HepG2 (cell line): ENCODE results near the gene TACC3. TPM values are rescaled to one million over a fixed set of nuclear protein-coding genes. Genes with fewer than 3 reads are reported as not detected.

Experiments used
- ATAC-seq: fragments of 200-7000 bp; cut with Tn5 transposase; 3 replicates; pipeline ENCODE4 v1.9.1; 2020; ENCODE audit warnings: mild to moderate bottlenecking, moderate library complexity
- BruUV-seq: library from RNA; stranded (reverse); fragments of 400-500 nt; replicated peaks from 2 replicates; lab custom pipeline; 2021; lab: Mats Ljungman, UMichigan
- CTCF ChIA-PET: fragments of 300-600 bp; formaldehyde crosslinking; extraction: SDS; loops from one replicate; lab custom pipeline; 2021; ENCODE audit warnings: low total read pairs, inconsistent platforms, low intra/inter-chr PET ratio; lab: Yijun Ruan, JAX
- POLR2A ChIA-PET: fragments of 350-600 bp; sonication (Branson Sonifier 250); formaldehyde crosslinking; loops from one replicate; lab custom pipeline; 2020; ENCODE audit warnings: antibody characterized with exemption, inconsistent platforms; lab: Yijun Ruan, JAX
- DNase-seq: peaks from one replicate; pipeline ENCODE4 v3.0.0-alpha.2; 2015; ENCODE audit warnings: low spot score
- FAIRE-seq: peaks from 3 replicates; lab custom pipeline; 2011; peaks lifted over from hg19 to GRCh38; lab: Jason Lieb, UNC
- H2AFZ ChIP-seq: one replicate; pipeline ENCODE4 v1.6.1; 2011; ENCODE audit warnings: low read length, inconsistent platforms
- H3K27ac ChIP-seq: fragments of 300-600 bp; 3 replicates; pipeline ENCODE4 v1.8.0; 2011; ENCODE audit warnings: mixed run types, mild to moderate bottlenecking, mixed read lengths, low read length, inconsistent platforms; ENCODE audit not compliant: insufficient read depth; ENCODE audit errors: extremely low read length
- H3K27me3 ChIP-seq, 2 experiments: fragments of 200-600 bp in 1 of 2; 2 replicates in 1 of 2; 3 replicates in 1 of 2; pipeline versions ENCODE4 v1.6.0 to v1.8.0; 2011; ENCODE audit warnings: low read length in 2 of 2, mild to moderate bottlenecking in 2 of 2, moderate library complexity in 2 of 2, inconsistent platforms in 1 of 2; ENCODE audit not compliant: insufficient read depth in 2 of 2, control insufficient read depth in 1 of 2
- H3K36me3 ChIP-seq, 2 experiments: fragments of 200-600 bp in 1 of 2; replicated peaks in 1 of 2; 2 replicates in 1 of 2; 3 replicates in 1 of 2; pipeline versions ENCODE4 v1.5.1 to v1.8.0; 2011; ENCODE audit warnings: low read length in 2 of 2, inconsistent platforms in 1 of 2; ENCODE audit not compliant: insufficient read depth in 2 of 2, control insufficient read depth in 1 of 2
- H3K4me1 ChIP-seq: 2 replicates; pipeline ENCODE4 v1.5.1; 2012; ENCODE audit warnings: low read length, inconsistent platforms; ENCODE audit not compliant: insufficient read depth
- H3K4me2 ChIP-seq: 2 replicates; pipeline ENCODE4 v1.6.0; 2011; ENCODE audit warnings: low read depth, low read length, inconsistent platforms
- H3K4me3 ChIP-seq, 3 experiments: fragments of 200-600 bp in 1 of 3; sonication (generic), shearing (Covaris generic) in 1 of 3; replicated peaks in 1 of 3; 2 replicates each; pipeline ENCODE4 v1.5.1; 2011 to 2016; ENCODE audit warnings: low read length in 3 of 3, inconsistent platforms in 2 of 3, low read depth in 2 of 3, mild to moderate bottlenecking in 2 of 3, control low read depth in 1 of 3, mixed read lengths in 1 of 3; ENCODE audit not compliant: insufficient read depth in 1 of 3
- H3K79me2 ChIP-seq: one replicate; pipeline ENCODE4 v1.6.1; 2011; ENCODE audit warnings: low read length, inconsistent platforms; ENCODE audit not compliant: insufficient read depth
- H3K9ac ChIP-seq: 2 replicates; pipeline ENCODE4 v1.6.0; 2011; ENCODE audit warnings: mild to moderate bottlenecking, low read depth, low read length, inconsistent platforms; ENCODE audit not compliant: insufficient read depth
- H3K9me3 ChIP-seq: 2 replicates; pipeline ENCODE4 v1.5.1; 2012; ENCODE audit warnings: mild to moderate bottlenecking, low read length
- H4K20me1 ChIP-seq: 2 replicates; pipeline ENCODE4 v1.6.0; 2011; ENCODE audit warnings: inconsistent platforms, mild to moderate bottlenecking, low read length, moderate library complexity; ENCODE audit not compliant: insufficient read depth
- ARNT ChIP-seq: fragments of 450-650 bp; IDR thresholded peaks from 2 replicates; pipeline ENCODE4 v1.6.1; 2017
- MTF1 ChIP-seq: sonication (generic); formaldehyde crosslinking; IDR thresholded peaks from 2 replicates; pipeline ENCODE4 v1.5.0; 2020; ENCODE audit warnings: missing genetic modification reagents
- PHF5A ChIP-seq: IDR thresholded peaks from one replicate; pipeline ENCODE4 v1.6.1; 2018; ENCODE audit warnings: low read depth, missing genetic modification reagents; ENCODE audit not compliant: unreplicated experiment
- SPEN ChIP-seq: sonication (generic); formaldehyde crosslinking; IDR thresholded peaks from 2 replicates; pipeline ENCODE4 v1.5.1; 2020; ENCODE audit warnings: low read depth, mild to moderate bottlenecking, missing genetic modification reagents
- U2AF1 ChIP-seq: fragments of 200-400 bp; formaldehyde crosslinking; optimal IDR thresholded peaks from 2 replicates; pipeline ENCODE3; 2017; ENCODE audit warnings: mild to moderate bottlenecking, low read depth, low read length
- ZBTB3 ChIP-seq: sonication (generic); formaldehyde crosslinking; IDR thresholded peaks from 2 replicates; pipeline ENCODE4 v1.4.0; 2020; ENCODE audit warnings: low read depth, mild to moderate bottlenecking, moderate library complexity, missing genetic modification reagents, borderline replicate concordance
- ZKSCAN5 ChIP-seq: sonication (generic); formaldehyde crosslinking; IDR thresholded peaks from 2 replicates; pipeline ENCODE4 v1.5.1; 2020; ENCODE audit warnings: mild to moderate bottlenecking, missing genetic modification reagents
- ZNF589 ChIP-seq: sonication (generic); formaldehyde crosslinking; conservative IDR thresholded peaks from 2 replicates; pipeline ENCODE4 v1.8.0; 2022; ENCODE audit warnings: mild to moderate bottlenecking, moderate library complexity, missing genetic modification reagents
- ZNF75D ChIP-seq: sonication (generic); formaldehyde crosslinking; IDR thresholded peaks from 2 replicates; pipeline ENCODE4 v1.8.1; 2023; ENCODE audit warnings: missing genetic modification reagents, mild to moderate bottlenecking, borderline replicate concordance
- WGBS: methylation state at CpG from one replicate; pipeline ENCODE4 v1.1.6; 2017; ENCODE audit warnings: low lambda C conversion rate; 5-methylcytosine and 5-hydroxymethylcytosine counted together
- in situ Hi-C: cut with HindIII; loops from 2 replicates; pipeline ENCODE4 v1.10.0; 2017; ENCODE audit warnings: low pct_unique_long_range_greater_than_20kb; ENCODE audit not compliant: extremely low pct_ligation_motif_present
- intact Hi-C: fragments of 100-400 bp; cut with micrococcal nuclease; formaldehyde crosslinking; loops from one replicate; pipeline ENCODE4 v1.10.0; 2022; ENCODE audit not compliant: unreplicated experiment
- polyA plus RNA-seq, 8 experiments: library from polyadenylated mRNA; depleted of rRNA in 3 of 8; stranded (reverse) in 7 of 8; unstranded in 1 of 8; fragments of >200 nt; fragmentation: Illumina TruSeq in 4 of 8; extraction: Trizol in 4 of 8; gene quantifications; 2 replicates each; pipeline versions ENCODE4 v1.2.1 to v1.2.3, GENCODE V29; 2011 to 2016; ENCODE audit warnings: low read depth in 4 of 8, missing spikeins in 1 of 8, mixed read lengths in 1 of 8; ENCODE audit not compliant: insufficient read depth in 1 of 8
- total RNA-seq, 5 experiments: library from RNA; depleted of rRNA; stranded (reverse); fragments of >200 nt; fragmentation: Illumina TruSeq; extraction: Trizol; gene quantifications; 2 replicates each; pipeline ENCODE4 v1.2.3, GENCODE V29; 2016; ENCODE audit warnings: low read depth in 1 of 5
- TF ChIP-seq, protein P1 (sequence below): sonication (generic); formaldehyde crosslinking; IDR thresholded peaks from 2 replicates; pipeline ENCODE4 v1.4.0; 2020; ENCODE audit warnings: low read depth, mild to moderate bottlenecking, missing genetic modification reagents
- TF ChIP-seq, protein P2 (sequence below): IDR thresholded peaks from 2 replicates; pipeline ENCODE4 v1.6.1; 2016; ENCODE audit warnings: low read depth, missing genetic modification reagents, missing compliant biosample characterization
- TF ChIP-seq, protein P3 (sequence below): sonication (generic); formaldehyde crosslinking; IDR thresholded peaks from 2 replicates; pipeline ENCODE4 v1.5.1; 2020; ENCODE audit warnings: mild to moderate bottlenecking, missing genetic modification reagents, moderate library complexity
- TF ChIP-seq, protein P4 (sequence below): sonication (generic); formaldehyde crosslinking; IDR thresholded peaks from 2 replicates; pipeline ENCODE4 v1.9.0; 2021; ENCODE audit warnings: missing genetic modification reagents, borderline replicate concordance

Gene TACC3
- total and polyA plus RNA-seq, 2 of the 13 experiments (the other 11 are each of a cell fraction or from before 2014, with no cell fraction given) = 20.3 to 21.2 TPM

DNA sequence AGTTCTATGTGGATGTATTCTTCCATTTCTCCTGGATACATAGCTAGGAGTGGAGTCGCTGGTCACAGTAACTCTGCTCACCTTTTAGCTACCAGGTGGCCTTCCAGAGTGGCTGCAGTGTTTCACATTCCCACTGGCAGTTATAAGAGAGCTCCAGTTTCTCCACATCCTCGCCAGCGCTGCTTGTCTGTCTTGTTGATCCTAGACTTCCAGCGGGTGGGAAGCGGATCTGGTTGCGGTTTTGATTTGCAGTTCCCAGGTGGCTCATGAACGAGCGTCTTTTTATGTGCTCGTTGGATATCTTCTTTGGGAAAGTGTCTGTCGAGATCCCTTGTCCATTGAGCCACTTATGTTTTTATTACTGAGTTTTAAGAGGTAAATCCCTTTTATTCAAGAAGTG lies 11.6 kb downstream of the TACC3 start:
- WGBS = over 99% methylated on average over 10 of the region's 10 CpGs
- Histone ChIP-seq H3K79me2 (peaks cover 5% of the 10 kb centered on the region), H3K36me3 (peaks cover 36 to 80% of the 10 kb centered on the region in 2 experiments), H4K20me1 (no peaks in the 10 kb centered on the region), H3K27me3 (no peaks in the 10 kb centered on the region), H3K27ac (no peak overlapping the region), H3K9ac (no peak overlapping the region), H3K9me3 (0 out of 2 replicates have a peak, but pooled peaks cover 10% of the 10 kb centered on the region), H2AFZ (no peak overlapping the region), H3K4me2 (no peak overlapping the region), H3K4me3 (no peak overlapping the region), H3K4me1 (0 out of 2 replicates have a peak, but pooled peaks cover 4% of the 10 kb centered on the region)
- no peak for FAIRE-seq
- CTCF ChIA-PET = no interaction called here
- POLR2A ChIA-PET = no interaction called here
- intact Hi-C loops (no loop called here), in situ Hi-C loops (no loop called here)
- ATAC-seq = no peak
- BruUV-seq = no TSS peak
- no peak for DNase-seq
- TF ChIP-seq U2AF1 (no peak), ZKSCAN5 (no peak), PHF5A (CRISPR knock-in tag) (no peak), SPEN (CRISPR knock-in tag) (no peak), ZNF75D (CRISPR knock-in tag) (no peak), ZBTB3 (CRISPR knock-in tag) (no peak), MTF1 (CRISPR knock-in tag) (no peak), ZNF589 (CRISPR knock-in tag) (no peak), ARNT (no peak)
- TF ChIP-seq, protein P1, sequence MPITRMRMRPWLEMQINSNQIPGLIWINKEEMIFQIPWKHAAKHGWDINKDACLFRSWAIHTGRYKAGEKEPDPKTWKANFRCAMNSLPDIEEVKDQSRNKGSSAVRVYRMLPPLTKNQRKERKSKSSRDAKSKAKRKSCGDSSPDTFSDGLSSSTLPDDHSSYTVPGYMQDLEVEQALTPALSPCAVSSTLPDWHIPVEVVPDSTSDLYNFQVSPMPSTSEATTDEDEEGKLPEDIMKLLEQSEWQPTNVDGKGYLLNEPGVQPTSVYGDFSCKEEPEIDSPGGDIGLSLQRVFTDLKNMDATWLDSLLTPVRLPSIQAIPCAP (CRISPR knock-in tag) = no peak
- TF ChIP-seq, protein P2, sequence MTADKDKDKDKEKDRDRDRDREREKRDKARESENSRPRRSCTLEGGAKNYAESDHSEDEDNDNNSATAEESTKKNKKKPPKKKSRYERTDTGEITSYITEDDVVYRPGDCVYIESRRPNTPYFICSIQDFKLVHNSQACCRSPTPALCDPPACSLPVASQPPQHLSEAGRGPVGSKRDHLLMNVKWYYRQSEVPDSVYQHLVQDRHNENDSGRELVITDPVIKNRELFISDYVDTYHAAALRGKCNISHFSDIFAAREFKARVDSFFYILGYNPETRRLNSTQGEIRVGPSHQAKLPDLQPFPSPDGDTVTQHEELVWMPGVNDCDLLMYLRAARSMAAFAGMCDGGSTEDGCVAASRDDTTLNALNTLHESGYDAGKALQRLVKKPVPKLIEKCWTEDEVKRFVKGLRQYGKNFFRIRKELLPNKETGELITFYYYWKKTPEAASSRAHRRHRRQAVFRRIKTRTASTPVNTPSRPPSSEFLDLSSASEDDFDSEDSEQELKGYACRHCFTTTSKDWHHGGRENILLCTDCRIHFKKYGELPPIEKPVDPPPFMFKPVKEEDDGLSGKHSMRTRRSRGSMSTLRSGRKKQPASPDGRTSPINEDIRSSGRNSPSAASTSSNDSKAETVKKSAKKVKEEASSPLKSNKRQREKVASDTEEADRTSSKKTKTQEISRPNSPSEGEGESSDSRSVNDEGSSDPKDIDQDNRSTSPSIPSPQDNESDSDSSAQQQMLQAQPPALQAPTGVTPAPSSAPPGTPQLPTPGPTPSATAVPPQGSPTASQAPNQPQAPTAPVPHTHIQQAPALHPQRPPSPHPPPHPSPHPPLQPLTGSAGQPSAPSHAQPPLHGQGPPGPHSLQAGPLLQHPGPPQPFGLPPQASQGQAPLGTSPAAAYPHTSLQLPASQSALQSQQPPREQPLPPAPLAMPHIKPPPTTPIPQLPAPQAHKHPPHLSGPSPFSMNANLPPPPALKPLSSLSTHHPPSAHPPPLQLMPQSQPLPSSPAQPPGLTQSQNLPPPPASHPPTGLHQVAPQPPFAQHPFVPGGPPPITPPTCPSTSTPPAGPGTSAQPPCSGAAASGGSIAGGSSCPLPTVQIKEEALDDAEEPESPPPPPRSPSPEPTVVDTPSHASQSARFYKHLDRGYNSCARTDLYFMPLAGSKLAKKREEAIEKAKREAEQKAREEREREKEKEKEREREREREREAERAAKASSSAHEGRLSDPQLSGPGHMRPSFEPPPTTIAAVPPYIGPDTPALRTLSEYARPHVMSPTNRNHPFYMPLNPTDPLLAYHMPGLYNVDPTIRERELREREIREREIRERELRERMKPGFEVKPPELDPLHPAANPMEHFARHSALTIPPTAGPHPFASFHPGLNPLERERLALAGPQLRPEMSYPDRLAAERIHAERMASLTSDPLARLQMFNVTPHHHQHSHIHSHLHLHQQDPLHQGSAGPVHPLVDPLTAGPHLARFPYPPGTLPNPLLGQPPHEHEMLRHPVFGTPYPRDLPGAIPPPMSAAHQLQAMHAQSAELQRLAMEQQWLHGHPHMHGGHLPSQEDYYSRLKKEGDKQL (CRISPR knock-in tag) = no peak
- TF ChIP-seq, protein P3, sequence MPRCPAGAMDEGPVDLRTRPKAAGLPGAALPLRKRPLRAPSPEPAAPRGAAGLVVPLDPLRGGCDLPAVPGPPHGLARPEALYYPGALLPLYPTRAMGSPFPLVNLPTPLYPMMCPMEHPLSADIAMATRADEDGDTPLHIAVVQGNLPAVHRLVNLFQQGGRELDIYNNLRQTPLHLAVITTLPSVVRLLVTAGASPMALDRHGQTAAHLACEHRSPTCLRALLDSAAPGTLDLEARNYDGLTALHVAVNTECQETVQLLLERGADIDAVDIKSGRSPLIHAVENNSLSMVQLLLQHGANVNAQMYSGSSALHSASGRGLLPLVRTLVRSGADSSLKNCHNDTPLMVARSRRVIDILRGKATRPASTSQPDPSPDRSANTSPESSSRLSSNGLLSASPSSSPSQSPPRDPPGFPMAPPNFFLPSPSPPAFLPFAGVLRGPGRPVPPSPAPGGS (CRISPR knock-in tag) = no peak
- TF ChIP-seq, protein P4, sequence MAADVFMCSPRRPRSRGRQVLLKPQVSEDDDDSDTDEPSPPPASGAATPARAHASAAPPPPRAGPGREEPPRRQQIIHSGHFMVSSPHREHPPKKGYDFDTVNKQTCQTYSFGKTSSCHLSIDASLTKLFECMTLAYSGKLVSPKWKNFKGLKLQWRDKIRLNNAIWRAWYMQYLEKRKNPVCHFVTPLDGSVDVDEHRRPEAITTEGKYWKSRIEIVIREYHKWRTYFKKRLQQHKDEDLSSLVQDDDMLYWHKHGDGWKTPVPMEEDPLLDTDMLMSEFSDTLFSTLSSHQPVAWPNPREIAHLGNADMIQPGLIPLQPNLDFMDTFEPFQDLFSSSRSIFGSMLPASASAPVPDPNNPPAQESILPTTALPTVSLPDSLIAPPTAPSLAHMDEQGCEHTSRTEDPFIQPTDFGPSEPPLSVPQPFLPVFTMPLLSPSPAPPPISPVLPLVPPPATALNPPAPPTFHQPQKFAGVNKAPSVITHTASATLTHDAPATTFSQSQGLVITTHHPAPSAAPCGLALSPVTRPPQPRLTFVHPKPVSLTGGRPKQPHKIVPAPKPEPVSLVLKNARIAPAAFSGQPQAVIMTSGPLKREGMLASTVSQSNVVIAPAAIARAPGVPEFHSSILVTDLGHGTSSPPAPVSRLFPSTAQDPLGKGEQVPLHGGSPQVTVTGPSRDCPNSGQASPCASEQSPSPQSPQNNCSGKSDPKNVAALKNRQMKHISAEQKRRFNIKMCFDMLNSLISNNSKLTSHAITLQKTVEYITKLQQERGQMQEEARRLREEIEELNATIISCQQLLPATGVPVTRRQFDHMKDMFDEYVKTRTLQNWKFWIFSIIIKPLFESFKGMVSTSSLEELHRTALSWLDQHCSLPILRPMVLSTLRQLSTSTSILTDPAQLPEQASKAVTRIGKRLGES (CRISPR knock-in tag) = no peak
